T47D (cell line): ENCODE data around the gene CNTD1.

Source experiments
- DNase-seq, 2 experiments: peaks; one replicate each; pipeline versions ENCODE4 v3.0.0 to v3.0.0-alpha.2; 2011 to 2012; ENCODE audit warnings: low read depth in 1 of 2, low spot score in 1 of 2
- JUND ChIP-seq: IDR thresholded peaks from 2 replicates; pipeline ENCODE4 v1.6.1; 2012; ENCODE audit warnings: low read depth
- in situ Hi-C: cut with HindIII; loops from 2 replicates; pipeline ENCODE4 v1.10.0; 2016; ENCODE audit warnings: low sequenced_read_pairs, low pct_unique_long_range_greater_than_20kb

CNTD1 gene

GRCh38 chr17:42803074-42803883 lies 4.6 kb downstream of the CNTD1 start:
- DNase-seq, result peak in 1 of 2 experiments; percentile 58
- no peak for TF ChIP-seq JUND
- in situ Hi-C loops, result no loop called here

GRCh38 chr17:42804918-42805367 lies 6.3 kb downstream of the CNTD1 start:
- TF ChIP-seq JUND, result no peak
- peak; percentile 48 to 97 for DNase-seq
- in situ Hi-C loops, result no loop called here

GRCh38 chr17:42806249-42806648 lies 7.6 kb downstream of the CNTD1 start:
- DNase-seq, result peak in 1 of 2 experiments; percentile 32
- no peak for TF ChIP-seq JUND
- in situ Hi-C loops, result no loop called here

GRCh38 chr17:42809250-42809649 lies 10.6 kb downstream of the CNTD1 start:
- no peak for DNase-seq
- no peak for TF ChIP-seq JUND
- in situ Hi-C loops, result no loop called here

GRCh38 chr17:42814633-42815399 lies 16.2 kb downstream of the CNTD1 start:
- no peak for TF ChIP-seq JUND
- no peak for DNase-seq
- in situ Hi-C loops, result no loop called here

GRCh38 chr17:42817866-42818265 lies 19.2 kb downstream of the CNTD1 start:
- in situ Hi-C loops, result no loop called here
- DNase-seq, result no peak
- TF ChIP-seq JUND, result no peak

GRCh38 chr17:42818379-42818778 lies 19.7 kb downstream of the CNTD1 start:
- no peak for DNase-seq
- in situ Hi-C loops, result no loop called here
- no peak for TF ChIP-seq JUND

GRCh38 chr17:42819939-42820535 lies 21.4 kb downstream of the CNTD1 start:
- DNase-seq, result peak in 1 of 2 experiments; percentile 80
- in situ Hi-C loops, result no loop called here
- TF ChIP-seq JUND, result no peak

- in situ Hi-C loops, result no loop called here
- no peak for TF ChIP-seq JUND
- DNase-seq, result no peak
These were observed 22.5 kb downstream of the CNTD1 start for GRCh38 chr17:42821176-42821575.

- in situ Hi-C loops, result no loop called here
- no peak for DNase-seq
- TF ChIP-seq JUND, result no peak
These were observed 28.8 kb downstream of the CNTD1 start for GRCh38 chr17:42827472-42827871.

- in situ Hi-C loops, result no loop called here
- no peak for TF ChIP-seq JUND
- no peak for DNase-seq
These were observed 32.3 kb downstream of the CNTD1 start for GRCh38 chr17:42830971-42831370.

- DNase-seq, result no peak
- TF ChIP-seq JUND, result no peak
- in situ Hi-C loops, result no loop called here
These were observed 33.7 kb downstream of the CNTD1 start for GRCh38 chr17:42832213-42832933.
